ENCODE results near the gene TULP4.

The TULP4 gene

DNA sequence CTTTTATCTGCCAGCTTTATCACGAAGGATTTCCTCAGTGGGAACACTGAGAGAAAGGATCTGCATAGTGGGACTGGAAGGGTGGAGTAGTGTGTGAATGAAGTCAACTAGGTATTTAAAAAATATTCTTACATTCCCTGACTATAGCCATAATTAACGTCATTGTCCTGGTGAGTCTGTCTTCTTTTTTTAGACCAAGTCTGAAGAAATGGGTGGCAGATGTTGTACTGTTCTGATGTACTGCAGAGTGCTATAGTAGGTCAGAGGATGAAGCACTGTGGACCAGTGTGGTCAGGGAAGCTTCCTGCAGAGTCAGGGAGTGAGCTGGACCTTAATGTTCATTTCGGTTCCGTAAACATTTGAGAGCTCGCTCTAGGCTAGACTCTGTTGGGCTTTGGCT is 11.9 kb downstream of the TULP4 start:
- no peak for ATAC-seq
- TF ChIP-seq ZFP3 (CRISPR knock-in tag; IDR thresholded peaks at IDR 0.05) (no peak), ZNF565 (CRISPR knock-in tag; conservative IDR thresholded peaks at IDR 0.05; ENCODE audit: low read depth) (no peak), ZFP30 (CRISPR knock-in tag; IDR thresholded peaks at IDR 0.05) (no peak), PPARA (CRISPR knock-in tag; IDR thresholded peaks at IDR 0.05; ENCODE audit: borderline replicate concordance) (no peak), ARNTL (CRISPR knock-in tag; IDR thresholded peaks at IDR 0.05; ENCODE audit: borderline replicate concordance, low read depth) (no peak), ZNF8 (CRISPR knock-in tag; IDR thresholded peaks at IDR 0.05) (no peak), BACH2 (CRISPR knock-in tag; IDR thresholded peaks at IDR 0.05; ENCODE audit: borderline replicate concordance) (no peak), ZNF70 (CRISPR knock-in tag; IDR thresholded peaks at IDR 0.05) (no peak), CSDC2 (CRISPR knock-in tag; IDR thresholded peaks at IDR 0.05) (no peak), RARB (CRISPR knock-in tag; IDR thresholded peaks at IDR 0.05) (no peak), GLIS3 (CRISPR knock-in tag; IDR thresholded peaks at IDR 0.05) (no peak), TCF4 (CRISPR knock-in tag; IDR thresholded peaks at IDR 0.05; ENCODE audit: borderline replicate concordance) (no peak)
- TF ChIP-seq, protein P1, sequence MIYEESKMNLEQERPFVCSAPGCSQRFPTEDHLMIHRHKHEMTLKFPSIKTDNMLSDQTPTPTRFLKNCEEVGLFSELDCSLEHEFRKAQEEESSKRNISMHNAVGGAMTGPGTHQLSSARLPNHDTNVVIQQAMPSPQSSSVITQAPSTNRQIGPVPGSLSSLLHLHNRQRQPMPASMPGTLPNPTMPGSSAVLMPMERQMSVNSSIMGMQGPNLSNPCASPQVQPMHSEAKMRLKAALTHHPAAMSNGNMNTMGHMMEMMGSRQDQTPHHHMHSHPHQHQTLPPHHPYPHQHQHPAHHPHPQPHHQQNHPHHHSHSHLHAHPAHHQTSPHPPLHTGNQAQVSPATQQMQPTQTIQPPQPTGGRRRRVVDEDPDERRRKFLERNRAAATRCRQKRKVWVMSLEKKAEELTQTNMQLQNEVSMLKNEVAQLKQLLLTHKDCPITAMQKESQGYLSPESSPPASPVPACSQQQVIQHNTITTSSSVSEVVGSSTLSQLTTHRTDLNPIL (CRISPR knock-in tag; IDR thresholded peaks at IDR 0.05; ENCODE audit: low read depth): no peak
- TF ChIP-seq, protein P2, sequence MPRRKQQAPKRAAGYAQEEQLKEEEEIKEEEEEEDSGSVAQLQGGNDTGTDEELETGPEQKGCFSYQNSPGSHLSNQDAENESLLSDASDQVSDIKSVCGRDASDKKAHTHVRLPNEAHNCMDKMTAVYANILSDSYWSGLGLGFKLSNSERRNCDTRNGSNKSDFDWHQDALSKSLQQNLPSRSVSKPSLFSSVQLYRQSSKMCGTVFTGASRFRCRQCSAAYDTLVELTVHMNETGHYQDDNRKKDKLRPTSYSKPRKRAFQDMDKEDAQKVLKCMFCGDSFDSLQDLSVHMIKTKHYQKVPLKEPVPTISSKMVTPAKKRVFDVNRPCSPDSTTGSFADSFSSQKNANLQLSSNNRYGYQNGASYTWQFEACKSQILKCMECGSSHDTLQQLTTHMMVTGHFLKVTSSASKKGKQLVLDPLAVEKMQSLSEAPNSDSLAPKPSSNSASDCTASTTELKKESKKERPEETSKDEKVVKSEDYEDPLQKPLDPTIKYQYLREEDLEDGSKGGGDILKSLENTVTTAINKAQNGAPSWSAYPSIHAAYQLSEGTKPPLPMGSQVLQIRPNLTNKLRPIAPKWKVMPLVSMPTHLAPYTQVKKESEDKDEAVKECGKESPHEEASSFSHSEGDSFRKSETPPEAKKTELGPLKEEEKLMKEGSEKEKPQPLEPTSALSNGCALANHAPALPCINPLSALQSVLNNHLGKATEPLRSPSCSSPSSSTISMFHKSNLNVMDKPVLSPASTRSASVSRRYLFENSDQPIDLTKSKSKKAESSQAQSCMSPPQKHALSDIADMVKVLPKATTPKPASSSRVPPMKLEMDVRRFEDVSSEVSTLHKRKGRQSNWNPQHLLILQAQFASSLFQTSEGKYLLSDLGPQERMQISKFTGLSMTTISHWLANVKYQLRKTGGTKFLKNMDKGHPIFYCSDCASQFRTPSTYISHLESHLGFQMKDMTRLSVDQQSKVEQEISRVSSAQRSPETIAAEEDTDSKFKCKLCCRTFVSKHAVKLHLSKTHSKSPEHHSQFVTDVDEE (CRISPR knock-in tag; IDR thresholded peaks at IDR 0.05): no peak
- TF ChIP-seq, protein P3, sequence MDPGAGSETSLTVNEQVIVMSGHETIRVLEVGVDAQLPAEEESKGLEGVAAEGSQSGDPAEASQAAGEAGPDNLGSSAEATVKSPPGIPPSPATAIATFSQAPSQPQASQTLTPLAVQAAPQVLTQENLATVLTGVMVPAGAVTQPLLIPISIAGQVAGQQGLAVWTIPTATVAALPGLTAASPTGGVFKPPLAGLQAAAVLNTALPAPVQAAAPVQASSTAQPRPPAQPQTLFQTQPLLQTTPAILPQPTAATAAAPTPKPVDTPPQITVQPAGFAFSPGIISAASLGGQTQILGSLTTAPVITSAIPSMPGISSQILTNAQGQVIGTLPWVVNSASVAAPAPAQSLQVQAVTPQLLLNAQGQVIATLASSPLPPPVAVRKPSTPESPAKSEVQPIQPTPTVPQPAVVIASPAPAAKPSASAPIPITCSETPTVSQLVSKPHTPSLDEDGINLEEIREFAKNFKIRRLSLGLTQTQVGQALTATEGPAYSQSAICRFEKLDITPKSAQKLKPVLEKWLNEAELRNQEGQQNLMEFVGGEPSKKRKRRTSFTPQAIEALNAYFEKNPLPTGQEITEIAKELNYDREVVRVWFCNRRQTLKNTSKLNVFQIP (CRISPR knock-in tag; IDR thresholded peaks at IDR 0.05; ENCODE audit: borderline replicate concordance, low read depth): no peak
- TF ChIP-seq, protein P4, sequence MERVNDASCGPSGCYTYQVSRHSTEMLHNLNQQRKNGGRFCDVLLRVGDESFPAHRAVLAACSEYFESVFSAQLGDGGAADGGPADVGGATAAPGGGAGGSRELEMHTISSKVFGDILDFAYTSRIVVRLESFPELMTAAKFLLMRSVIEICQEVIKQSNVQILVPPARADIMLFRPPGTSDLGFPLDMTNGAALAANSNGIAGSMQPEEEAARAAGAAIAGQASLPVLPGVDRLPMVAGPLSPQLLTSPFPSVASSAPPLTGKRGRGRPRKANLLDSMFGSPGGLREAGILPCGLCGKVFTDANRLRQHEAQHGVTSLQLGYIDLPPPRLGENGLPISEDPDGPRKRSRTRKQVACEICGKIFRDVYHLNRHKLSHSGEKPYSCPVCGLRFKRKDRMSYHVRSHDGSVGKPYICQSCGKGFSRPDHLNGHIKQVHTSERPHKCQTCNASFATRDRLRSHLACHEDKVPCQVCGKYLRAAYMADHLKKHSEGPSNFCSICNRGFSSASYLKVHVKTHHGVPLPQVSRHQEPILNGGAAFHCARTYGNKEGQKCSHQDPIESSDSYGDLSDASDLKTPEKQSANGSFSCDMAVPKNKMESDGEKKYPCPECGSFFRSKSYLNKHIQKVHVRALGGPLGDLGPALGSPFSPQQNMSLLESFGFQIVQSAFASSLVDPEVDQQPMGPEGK (CRISPR knock-in tag; IDR thresholded peaks at IDR 0.05; ENCODE audit: borderline replicate concordance): no peak

DNA sequence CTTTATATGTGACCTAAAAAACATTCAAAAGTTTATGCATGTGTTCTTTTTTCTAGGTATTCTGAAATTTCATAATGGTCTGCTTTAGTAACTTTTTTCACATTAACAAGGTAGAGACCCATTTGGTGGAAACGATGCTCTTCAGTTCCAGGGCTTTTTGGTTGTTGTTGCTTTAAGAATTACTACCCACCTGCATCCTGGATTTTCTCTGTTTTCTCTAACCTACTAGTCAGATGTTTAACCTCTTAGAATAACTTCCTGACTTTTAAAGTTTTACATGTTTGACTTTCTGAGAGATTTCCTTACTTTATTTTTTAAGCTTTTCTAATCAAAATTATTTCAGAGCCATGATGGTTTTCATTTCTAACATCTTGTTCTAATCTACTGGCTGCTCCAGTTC is 14.9 kb downstream of the TULP4 start:
- TF ChIP-seq, protein P3 (CRISPR knock-in tag; IDR thresholded peaks at IDR 0.05; ENCODE audit: borderline replicate concordance, low read depth): no peak
- no peak for TF ChIP-seq TCF4 (CRISPR knock-in tag; IDR thresholded peaks at IDR 0.05; ENCODE audit: borderline replicate concordance)
- TF ChIP-seq ARNTL (CRISPR knock-in tag; IDR thresholded peaks at IDR 0.05; ENCODE audit: borderline replicate concordance, low read depth): no peak
- TF ChIP-seq ZNF565 (CRISPR knock-in tag; conservative IDR thresholded peaks at IDR 0.05; ENCODE audit: low read depth): no peak
- no peak for TF ChIP-seq PPARA (CRISPR knock-in tag; IDR thresholded peaks at IDR 0.05; ENCODE audit: borderline replicate concordance)
- no peak for TF ChIP-seq ISL1 (CRISPR knock-in tag; IDR thresholded peaks at IDR 0.05)
- TF ChIP-seq, protein P5, sequence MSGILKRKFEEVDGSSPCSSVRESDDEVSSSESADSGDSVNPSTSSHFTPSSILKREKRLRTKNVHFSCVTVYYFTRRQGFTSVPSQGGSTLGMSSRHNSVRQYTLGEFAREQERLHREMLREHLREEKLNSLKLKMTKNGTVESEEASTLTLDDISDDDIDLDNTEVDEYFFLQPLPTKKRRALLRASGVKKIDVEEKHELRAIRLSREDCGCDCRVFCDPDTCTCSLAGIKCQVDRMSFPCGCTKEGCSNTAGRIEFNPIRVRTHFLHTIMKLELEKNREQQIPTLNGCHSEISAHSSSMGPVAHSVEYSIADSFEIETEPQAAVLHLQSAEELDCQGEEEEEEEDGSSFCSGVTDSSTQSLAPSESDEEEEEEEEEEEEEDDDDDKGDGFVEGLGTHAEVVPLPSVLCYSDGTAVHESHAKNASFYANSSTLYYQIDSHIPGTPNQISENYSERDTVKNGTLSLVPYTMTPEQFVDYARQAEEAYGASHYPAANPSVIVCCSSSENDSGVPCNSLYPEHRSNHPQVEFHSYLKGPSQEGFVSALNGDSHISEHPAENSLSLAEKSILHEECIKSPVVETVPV (CRISPR knock-in tag; IDR thresholded peaks at IDR 0.05): no peak
- TF ChIP-seq BACH2 (CRISPR knock-in tag; IDR thresholded peaks at IDR 0.05; ENCODE audit: borderline replicate concordance): no peak
- no peak for TF ChIP-seq ZC3H10 (CRISPR knock-in tag; IDR thresholded peaks at IDR 0.05)
- no peak for TF ChIP-seq ZFP30 (CRISPR knock-in tag; IDR thresholded peaks at IDR 0.05)
- no peak for TF ChIP-seq ZFP3 (CRISPR knock-in tag; IDR thresholded peaks at IDR 0.05)
- TF ChIP-seq ZNF8 (CRISPR knock-in tag; IDR thresholded peaks at IDR 0.05): no peak
- no peak for TF ChIP-seq ESRRG (CRISPR knock-in tag; IDR thresholded peaks at IDR 0.05)
- TF ChIP-seq OSR1 (CRISPR knock-in tag; IDR thresholded peaks at IDR 0.05): no peak
- TF ChIP-seq TOX (CRISPR knock-in tag; IDR thresholded peaks at IDR 0.05; ENCODE audit: borderline replicate concordance): no peak
- TF ChIP-seq, protein P1 (CRISPR knock-in tag; IDR thresholded peaks at IDR 0.05; ENCODE audit: low read depth): no peak
- no peak for TF ChIP-seq RARB (CRISPR knock-in tag; IDR thresholded peaks at IDR 0.05)
- ATAC-seq: no peak

Measured in SK-N-SH treated with all-trans-retinoic acid at 6 μM for 48 hours (cell line).